HG03025 (cell line): ENCODE data around the gene ZSCAN30.
"Not testable (repeated sequence)": the region's sequence is repeated elsewhere in the genome, so short reads cannot be mapped to it uniquely, and the experiment has no call there.

Experiments
- ATAC-seq: cut with Tn5 transposase; IDR thresholded peaks from one replicate; pipeline ENCODE4 v1.9.1; 2021; ENCODE audit warnings: mild to moderate bottlenecking, moderate library complexity; ENCODE audit not compliant: unreplicated experiment, low FRiP score

Gene ZSCAN30

DNA sequence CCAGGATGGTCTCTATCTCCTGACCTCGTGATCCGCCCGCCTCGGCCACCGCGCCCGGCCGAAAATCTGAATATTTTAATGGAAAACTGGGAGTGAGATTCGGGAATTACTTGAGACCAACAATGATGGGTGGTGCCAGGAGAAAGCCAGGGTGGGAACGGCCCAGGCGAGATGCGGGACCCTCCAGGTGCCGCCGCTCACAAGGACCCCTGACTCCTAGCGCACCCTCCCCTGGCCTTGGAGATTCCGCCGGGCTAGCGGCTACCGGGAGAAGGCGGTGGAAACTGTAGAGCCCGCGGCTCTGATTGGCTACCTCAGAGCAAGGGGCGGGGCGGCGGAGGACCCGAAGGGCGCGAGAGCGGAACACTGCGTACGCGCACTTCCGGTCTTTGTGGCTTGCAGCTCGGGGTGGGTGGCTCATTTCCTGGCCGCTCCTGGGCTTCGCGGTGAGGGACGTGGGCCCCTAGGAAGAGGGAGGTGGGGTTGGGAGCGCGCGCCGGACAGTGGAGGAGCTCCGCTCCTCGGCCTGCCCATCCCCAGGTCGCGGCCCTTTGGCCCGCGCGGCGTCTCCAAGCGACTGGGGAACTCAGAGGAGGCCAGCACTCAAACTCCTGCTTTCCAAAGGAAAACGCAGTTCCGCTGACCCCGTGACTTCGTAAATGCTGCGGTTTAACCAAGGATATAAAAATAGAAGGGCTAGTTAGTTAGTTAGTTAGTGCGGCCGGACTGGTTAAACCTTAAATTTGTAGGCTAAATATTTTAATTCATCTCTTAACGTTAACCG is 49.2 kb downstream of the ZSCAN30 start, which contains the start of gene ZNF397:
ZNF397 (plus strand) TSS at position 371 of the 784 bp plus-strand sequence. CDS start 1,437 bp downstream, outside the sequence.
- peak; percentile 99 for ATAC-seq

DNA sequence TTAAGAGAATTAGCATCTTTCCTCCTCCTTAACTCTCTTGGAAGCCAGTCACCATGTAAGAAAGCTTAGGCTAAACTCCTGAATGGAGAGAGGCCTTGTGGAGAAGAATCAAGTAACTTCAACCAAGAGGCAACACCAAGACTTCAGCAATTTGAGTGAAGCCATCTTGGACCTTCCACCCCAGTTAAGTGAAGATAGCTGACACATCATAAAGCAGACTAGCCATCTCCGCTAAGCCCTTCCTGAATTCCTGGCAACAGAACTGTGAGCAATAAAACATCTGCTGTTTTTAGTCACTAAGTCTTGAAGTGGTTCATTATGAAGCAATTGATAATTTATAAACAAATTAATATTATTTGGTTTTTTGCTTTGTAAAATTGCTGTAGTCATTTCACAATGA is 50.7 kb downstream of the ZSCAN30 start:
- ATAC-seq, result no peak

DNA sequence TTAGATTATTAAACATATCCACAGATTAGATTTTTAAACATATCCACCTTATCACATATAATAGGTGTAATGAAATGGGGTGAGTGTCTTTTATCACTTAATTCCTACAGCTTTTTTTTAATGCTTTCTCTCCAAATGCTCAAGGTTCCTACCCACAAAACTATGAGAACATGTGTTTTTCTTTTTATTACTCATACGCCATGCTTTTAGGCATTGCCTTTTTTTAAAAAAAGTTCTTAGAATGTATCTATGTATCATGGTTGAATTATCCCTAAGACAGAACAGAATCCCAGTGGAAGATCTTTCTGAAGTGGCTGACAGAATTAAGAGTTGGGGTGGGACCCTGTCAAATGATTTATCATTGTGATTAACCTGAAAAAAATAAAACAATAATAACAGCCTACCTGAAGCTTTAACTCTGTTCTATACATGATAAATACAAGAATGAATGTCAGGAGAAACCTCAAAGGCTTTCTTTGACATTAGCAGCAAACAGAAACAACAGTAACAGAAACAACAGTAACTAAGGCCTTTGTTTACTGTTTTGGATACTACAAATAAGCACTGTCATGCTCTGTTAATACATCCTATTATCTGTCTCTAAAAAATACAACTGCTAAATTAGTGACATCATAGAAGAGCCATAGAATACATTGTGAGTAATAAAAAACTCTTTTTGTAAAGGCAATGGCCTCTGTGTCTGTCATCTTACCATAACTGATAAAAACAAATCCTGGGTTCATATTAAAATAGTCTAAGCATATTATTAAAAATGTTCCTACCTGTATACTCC is 53.3 kb downstream of the ZSCAN30 start:
- no peak for ATAC-seq

DNA sequence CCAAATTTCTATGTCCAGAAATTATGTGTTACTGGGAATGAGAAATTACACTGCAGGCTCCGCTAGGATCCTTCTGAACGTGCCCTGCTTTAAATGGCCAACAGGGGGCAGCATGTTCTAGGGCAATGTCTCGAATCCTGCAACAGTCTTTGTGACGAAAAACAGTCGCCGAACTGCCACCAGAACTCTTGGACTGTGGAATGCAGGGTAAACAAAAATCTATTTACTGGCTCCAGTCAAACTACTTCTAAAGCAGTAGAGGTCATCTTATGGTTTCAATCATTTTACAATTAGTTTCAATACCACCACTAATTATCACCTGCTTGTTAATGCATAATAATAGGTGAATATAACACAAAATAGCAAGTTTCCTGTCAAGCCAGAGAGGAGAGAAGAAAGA is 59.0 kb downstream of the ZSCAN30 start:
- ATAC-seq, result no peak

DNA sequence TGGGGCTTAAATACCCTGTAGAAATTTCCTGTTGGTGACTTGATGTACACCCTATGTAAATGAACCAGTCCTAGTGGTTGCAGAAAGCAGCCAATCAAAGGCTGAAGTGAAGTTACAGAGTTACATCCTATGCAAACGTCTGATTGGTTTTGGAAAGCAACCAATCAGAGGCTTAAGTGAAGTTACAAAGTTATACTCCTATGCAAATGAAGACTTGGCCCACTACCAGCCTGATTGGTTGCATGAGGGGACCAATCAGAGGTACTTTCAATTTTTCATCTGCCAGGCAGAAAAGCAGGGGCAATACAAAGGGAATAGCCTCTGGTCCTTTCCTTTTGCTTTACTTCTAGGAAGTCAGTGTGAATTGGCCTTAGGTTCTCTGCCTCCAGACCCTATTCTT is 62.8 kb downstream of the ZSCAN30 start:
- no peak for ATAC-seq

DNA sequence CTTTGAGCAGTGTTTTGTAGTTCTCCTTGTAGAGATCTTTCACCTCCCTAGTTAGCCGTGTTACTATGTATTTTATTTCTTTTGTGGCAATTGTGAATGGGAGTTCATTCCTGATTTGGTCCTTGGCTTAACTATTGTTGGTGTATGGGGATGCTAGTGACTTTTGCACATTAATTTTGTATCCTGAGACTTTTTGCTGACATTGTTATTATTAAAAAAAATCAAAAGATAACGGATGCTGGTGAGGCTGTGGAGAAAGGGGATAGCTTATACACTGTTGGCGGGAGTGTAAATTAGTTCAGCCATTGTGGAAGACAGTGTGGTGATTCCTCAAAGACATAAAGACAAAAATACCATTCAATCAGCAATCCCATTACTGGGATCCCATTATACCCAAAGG is 66.2 kb downstream of the ZSCAN30 start:
- ATAC-seq, result no peak

DNA sequence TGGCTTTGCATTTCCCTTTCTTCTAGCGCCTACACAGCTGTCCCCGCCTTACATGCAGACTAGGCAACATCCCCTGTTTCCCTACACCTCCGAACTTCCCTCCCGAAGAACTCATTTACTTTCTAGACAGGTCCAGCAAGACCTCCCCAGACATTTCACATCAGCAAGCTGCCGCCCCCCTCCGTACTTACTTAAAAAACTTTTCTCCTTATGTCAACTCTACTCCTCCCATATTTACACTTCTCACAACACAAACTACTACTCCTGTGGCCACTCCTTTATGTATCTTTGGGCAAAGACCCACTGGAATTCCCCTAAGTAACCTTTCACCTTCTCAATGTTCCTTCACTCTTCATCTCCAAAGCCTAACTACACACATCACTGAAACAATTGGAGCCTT is 69.6 kb downstream of the ZSCAN30 start:
- ATAC-seq, result no peak

DNA sequence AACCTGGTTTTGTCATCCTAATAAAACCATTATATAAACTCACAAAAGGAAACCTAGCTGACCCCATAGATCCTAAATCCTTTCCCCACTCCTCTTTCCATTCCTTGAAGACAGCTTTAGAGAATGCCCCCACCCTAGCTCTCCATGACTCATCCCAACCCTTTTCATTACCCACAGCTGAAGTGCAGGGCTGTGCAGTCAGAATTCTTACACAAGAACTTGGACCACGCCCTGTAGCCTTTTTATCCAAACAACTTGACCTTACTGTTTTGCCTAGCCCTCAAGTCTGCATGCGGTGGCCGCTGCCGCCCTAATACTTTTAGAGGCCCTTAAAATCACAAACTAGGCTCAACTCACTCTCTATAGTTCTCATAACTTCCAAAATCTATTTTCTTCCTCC is 70.7 kb downstream of the ZSCAN30 start:
- ATAC-seq, result not testable (repeated sequence)

DNA sequence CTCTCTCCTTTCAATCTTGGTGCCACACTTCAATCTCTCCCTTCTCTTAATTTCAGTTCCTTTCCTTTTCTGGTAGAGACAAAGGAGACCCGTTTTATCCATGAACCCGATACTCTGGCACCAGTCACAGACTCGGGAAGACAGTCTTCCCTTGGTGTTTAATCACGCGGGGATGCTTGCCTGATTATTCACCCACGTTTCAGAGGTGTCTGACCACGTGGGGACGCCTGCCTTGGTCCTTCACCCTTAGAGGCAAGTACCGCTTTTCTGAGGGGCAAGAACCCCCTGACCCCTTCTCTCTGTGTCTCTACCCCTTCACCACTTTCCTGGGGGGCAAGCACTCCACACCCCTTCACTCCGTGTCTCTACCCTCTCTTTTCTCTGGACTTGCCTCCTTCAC is 73.4 kb downstream of the ZSCAN30 start:
- not testable (repeated sequence) for ATAC-seq

DNA sequence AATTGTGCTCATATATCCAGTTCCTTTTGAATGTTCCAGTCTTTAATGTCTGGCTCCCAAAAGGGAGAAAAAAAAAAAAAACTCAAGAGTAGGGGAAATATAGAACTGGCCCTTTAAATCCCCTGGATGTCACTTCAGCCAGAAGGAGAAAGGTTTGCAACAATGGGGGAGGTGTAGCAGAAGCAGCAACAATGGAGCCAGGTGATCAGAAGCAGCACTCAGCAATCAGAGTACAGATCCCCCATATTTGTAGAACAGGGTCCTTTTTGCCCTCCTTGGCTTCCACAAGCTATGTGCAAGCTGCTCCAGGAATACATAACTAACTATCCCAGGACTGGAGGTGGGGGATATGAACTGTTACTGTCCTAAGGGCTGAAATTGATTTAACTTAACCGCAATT is 75.0 kb downstream of the ZSCAN30 start:
- no peak for ATAC-seq

DNA sequence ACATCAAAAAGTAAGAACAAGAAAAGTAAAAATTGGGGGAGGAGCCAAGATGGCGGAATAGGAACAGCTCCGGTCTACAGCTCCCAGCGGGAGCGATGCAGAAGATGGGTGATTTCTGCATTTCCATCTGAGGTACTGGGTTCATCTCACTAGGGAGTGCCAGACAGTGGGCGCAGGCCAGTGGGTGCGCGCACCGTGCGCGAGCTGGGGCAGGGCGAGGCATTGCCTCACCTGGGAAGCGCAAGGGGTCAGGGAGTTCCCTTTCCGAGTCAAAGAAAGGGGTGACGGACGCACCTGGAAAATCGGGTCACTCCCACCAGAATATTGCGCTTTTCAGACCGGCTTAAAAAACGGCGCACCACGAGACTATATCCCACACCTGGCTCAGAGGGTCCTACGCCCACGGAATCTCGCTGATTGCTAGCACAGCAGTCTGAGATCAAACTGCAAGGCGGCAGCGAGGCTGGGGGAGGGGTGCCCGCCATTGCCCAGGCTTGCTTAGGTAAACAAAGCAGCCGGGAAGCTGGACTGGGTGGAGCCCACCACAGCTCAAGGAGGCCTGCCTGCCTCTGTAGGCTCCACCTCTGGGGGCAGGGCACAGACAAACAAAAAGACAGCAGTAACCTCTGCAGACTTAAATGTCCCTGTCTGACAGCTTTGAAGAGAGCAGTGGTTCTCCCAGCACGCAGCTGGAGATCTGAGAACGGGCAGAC is 84.1 kb downstream of the ZSCAN30 start:
- not testable (repeated sequence) for ATAC-seq

DNA sequence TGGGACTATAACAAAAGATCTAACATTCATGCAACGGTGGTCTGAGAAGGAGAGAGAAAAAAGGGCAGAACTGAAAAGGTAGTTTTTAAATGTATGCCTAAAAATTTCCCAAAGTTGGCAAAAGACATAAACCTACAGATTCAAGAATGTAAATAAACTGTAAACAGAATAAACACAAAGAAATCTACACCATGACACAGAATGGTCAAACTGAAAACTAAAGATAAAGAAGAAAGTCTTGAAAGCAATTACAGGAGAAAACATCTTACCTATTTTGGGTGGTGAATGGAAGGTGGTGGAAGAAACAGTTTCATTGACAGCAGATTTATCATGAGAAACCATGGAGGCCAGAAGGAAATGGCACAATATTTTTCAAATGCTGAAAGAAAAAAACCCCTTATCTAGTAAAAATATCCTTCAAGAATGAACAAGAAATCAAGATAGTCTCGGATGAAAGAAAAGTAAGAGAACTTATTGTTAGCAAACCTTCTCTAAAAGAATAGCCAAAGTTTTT is 84.8 kb downstream of the ZSCAN30 start:
- no peak for ATAC-seq

DNA sequence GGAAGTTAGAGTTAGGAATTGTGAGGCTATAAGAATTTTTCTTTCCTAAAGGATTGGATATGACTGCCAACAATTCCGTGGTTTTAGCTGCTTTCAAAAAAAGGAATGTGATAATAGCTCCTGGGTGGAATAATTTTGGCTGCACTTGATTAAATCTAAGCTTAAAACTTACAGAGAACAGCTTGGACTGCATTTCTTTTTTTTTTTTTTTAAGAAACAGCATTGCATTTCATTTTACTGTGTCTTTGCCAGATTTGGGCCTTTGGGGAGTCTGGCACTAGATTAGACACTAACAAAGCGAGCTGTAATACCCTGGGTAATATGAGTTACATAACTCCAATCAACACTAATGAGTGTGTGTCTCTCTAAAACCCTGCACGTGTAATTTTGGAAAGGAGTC is 87.0 kb downstream of the ZSCAN30 start:
- ATAC-seq, result no peak

DNA sequence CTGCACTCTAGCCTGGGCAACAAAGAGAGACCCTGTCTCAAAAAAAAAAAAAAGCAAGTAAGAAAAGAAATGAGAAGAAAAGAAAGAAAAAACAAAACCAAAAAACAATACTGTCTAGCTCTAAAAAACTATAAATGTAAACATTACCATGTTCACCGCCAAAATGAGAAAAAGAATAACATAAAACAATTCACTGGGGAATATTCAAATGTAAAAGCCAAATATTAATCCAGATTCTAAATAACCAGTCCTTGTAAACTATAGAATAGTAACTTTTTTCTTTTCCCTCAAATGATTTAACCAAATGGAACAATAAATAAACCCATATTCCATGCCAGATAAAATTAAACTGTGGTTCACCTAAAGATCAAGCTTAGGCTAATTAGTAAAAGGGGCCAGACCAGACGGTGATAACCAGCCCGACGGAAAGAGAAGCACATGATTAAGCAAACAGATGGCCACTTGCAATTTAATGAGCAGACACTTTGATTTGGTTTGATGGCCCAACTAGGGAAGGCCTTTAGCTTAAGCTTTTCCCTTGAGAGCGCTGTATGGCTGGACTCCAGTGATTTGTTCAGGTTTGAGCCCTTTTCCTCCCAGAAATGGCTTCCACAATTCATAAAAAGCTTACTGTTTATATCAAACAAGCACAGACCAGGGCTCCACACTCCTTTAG is 88.6 kb downstream of the ZSCAN30 start:
- ATAC-seq, result no peak
